AG09309 (cell line): ENCODE results near the gene TMEM50B.
"Not testable (repeated sequence)": the region's sequence is repeated elsewhere in the genome, so short reads cannot be mapped to it uniquely, and the experiment has no call there.

Experiments
- DNase-seq: peaks from one replicate; pipeline ENCODE4 v3.0.0-alpha.2; 2010; ENCODE audit warnings: low read depth
- H3K4me3 ChIP-seq: 2 replicates; pipeline ENCODE4 v1.5.1; 2011; ENCODE audit warnings: mild to moderate bottlenecking, low read depth, low read length, moderate library complexity; ENCODE audit not compliant: control insufficient read depth
- CTCF ChIP-seq: IDR thresholded peaks from 2 replicates; pipeline ENCODE4 v1.5.1; 2011; ENCODE audit warnings: mild to moderate bottlenecking, low read depth, low read length, inconsistent platforms; ENCODE audit not compliant: insufficient read depth, control insufficient read depth; ENCODE audit errors: missing control alignments

Gene TMEM50B

DNA sequence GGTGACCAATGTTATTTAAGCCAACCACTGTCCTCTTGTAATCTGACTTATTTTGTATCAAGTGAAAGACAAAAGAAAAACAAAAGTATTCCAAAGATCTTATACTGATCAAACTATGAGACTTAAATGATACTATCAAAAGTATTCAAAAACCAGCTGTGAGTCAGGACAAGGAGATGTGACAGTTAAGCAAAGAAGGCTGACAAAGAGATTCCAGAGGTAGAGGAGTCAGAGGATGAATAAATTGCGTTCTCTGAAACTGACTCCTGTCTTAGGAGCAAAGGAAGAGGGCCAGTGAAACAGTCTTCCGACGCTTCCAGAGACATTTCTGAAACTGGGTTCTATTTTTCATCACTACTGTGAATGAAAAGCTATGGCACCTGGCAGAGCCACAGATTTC, 20.9 kb downstream of the TMEM50B start:
- no peak for DNase-seq
- no peak for TF ChIP-seq CTCF
- H3K4me3 ChIP-seq = no peak overlapping the region

DNA sequence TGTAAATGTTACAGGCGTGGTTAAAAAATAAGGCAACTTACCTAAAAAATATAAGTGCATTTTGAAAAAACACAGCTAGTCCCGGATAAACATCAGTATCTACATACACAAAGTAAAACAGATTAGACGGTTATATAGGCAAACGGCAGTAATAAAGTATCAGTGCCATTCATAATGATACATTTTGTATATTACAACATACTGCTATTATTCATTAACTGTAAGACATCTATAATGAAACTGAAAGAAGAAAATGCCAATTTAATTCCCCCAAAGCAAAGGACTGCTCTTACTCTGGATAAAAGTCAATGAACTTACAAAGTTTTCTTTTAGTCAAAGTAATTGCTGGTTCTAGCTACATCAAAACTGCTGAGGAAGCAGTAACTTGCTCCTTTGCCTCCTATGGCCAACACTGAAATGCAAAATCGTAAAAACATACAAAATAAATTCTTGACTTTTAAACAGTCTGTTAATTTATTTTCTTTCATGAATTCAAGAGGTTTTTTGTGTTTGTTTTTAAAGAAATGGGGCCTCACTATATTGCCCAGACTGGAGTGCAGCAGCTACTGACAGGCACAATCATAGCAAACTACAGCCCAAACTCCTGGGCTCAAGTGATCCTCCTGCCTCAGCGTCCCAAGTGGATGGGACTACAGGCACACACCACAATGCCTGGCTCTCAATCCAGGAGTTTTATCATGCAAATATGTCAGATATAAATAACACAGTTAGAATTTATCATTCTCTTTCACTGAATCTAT, 23.9 kb downstream of the TMEM50B start:
- no peak overlapping the region for H3K4me3 ChIP-seq
- DNase-seq = no peak
- no peak for TF ChIP-seq CTCF

- no peak for DNase-seq
- H3K4me3 ChIP-seq = no peak overlapping the region
- TF ChIP-seq CTCF = no peak
These were observed 27.4 kb downstream of the TMEM50B start for GRCh38 chr21:33452362-33452761.

DNA sequence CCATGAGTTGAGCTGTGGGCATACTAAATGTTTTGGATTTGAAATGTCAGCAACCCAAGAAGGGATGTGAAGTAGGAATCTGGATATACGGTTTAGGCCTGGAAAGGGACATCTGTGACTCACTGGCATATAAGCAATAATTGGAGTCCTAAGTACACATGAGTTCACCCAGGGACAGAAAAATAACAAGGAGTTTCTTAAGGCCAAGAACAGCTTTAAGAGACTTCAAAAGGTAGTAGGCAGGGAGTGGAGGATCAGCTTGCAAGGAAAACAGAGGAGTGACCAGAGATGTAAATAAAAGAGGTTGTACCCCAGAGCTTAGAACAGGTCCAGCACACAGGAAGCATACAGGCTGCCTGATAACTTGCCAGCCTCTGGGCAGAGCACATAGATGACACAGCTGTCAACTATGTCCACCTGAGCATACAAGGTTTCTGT, 28.1 kb downstream of the TMEM50B start:
- DNase-seq = no peak
- no peak overlapping the region for H3K4me3 ChIP-seq
- TF ChIP-seq CTCF = no peak

DNA sequence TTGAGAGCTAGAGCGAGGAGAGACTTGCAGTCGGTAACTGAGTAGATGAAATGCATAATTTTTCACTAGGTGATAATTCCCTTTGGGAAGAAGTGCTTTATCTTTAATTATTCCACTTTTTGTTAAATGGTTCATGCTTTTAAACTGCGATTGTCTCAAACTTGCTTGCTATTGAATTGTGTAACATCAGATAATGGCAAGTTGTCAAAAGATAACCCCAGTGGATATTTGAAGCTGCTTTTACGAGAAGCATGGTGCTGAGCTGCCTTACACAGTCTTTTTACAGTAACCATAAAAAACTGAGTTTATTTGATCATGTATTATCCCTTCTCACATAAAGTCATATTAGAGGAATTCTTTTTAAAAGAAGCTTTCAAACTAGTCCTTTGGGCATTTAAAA, 30.2 kb downstream of the TMEM50B start:
- no peak for DNase-seq
- no peak overlapping the region for H3K4me3 ChIP-seq
- TF ChIP-seq CTCF = no peak

GRCh38 chr21:33446620-33447019, 33.2 kb downstream of the TMEM50B start:
- H3K4me3 ChIP-seq, DNase-seq: not testable (repeated sequence)

- H3K4me3 ChIP-seq = no peak overlapping the region
- DNase-seq = no peak
- TF ChIP-seq CTCF = no peak
These were observed 35.3 kb downstream of the TMEM50B start for GRCh38 chr21:33444499-33444898.
